Fibroblast of the conjunctiva (primary cell): Measurements from ENCODE around the gene USP28.
"Not testable (repeated sequence)": the region's sequence is repeated elsewhere in the genome, so short reads cannot be mapped to it uniquely, and the experiment has no call there.

Source experiments
- DNase-seq: peaks from one replicate; pipeline ENCODE4 v3.0.0-alpha.2; 2010; ENCODE audit warnings: low read depth

USP28 gene

GRCh38 chr11:113875234-113876073 is at the start of gene USP28:
TSS of gene USP28 (minus strand) at chr11:113875572. CDS start at chr11:113875501, 71 bp downstream.
- peak; percentile 92 for DNase-seq

- DNase-seq, result no peak
Observed at GRCh38 chr11:113923572-113923971, 48.2 kb upstream of the USP28 start.

- DNase-seq, result not testable (repeated sequence)
Observed at GRCh38 chr11:113911491-113911890, 36.1 kb upstream of the USP28 start.

- no peak for DNase-seq
Observed at GRCh38 chr11:113908098-113908497, 32.7 kb upstream of the USP28 start.

GRCh38 chr11:113907681-113908080 is 32.3 kb upstream of the USP28 start:
- no peak for DNase-seq

- no peak for DNase-seq
Observed at GRCh38 chr11:113907152-113907551, 31.8 kb upstream of the USP28 start.

- no peak for DNase-seq
Observed at GRCh38 chr11:113906516-113906915, 31.1 kb upstream of the USP28 start.

- no peak for DNase-seq
Observed at GRCh38 chr11:113906038-113906437, 30.7 kb upstream of the USP28 start.

GRCh38 chr11:113904379-113905101 is 29.2 kb upstream of the USP28 start, which contains the start of gene HTR3B:
TSS of gene HTR3B (plus strand) at chr11:113904796. CDS start at chr11:113904934, 138 bp downstream.
- no peak for DNase-seq

GRCh38 chr11:113901141-113901540 is 25.8 kb upstream of the USP28 start:
- no peak for DNase-seq

- DNase-seq, result no peak
Observed at GRCh38 chr11:113896156-113896879, 20.9 kb upstream of the USP28 start.

- no peak for DNase-seq
Observed at GRCh38 chr11:113895367-113896155, 20.2 kb upstream of the USP28 start.

- no peak for DNase-seq
Observed at GRCh38 chr11:113894421-113894996, 19.1 kb upstream of the USP28 start.

GRCh38 chr11:113888848-113889247 is 13.5 kb upstream of the USP28 start:
- DNase-seq, result no peak

GRCh38 chr11:113885897-113886296 is 10.5 kb upstream of the USP28 start:
- DNase-seq, result no peak

GRCh38 chr11:113884361-113884836 is 9.0 kb upstream of the USP28 start:
- DNase-seq, result no peak

- DNase-seq, result no peak
Observed at GRCh38 chr11:113881856-113882255, 6.5 kb upstream of the USP28 start.

GRCh38 chr11:113880971-113881370 is 5.6 kb upstream of the USP28 start:
- DNase-seq, result no peak

GRCh38 chr11:113879446-113879845 is 4.1 kb upstream of the USP28 start:
- not testable (repeated sequence) for DNase-seq

- DNase-seq, result no peak
Observed at GRCh38 chr11:113877670-113878055, 2.3 kb upstream of the USP28 start.
